Neuron (in vitro differentiated cells): Measurements from ENCODE around the gene INPP5D.
A peak's percentile ranks its signal among the peaks of the same experiment; 100 is the strongest.

Source experiments
- H2AFZ ChIP-seq: one replicate; pipeline ENCODE4 v1.6.1; 2013; ENCODE audit warnings: low read depth, mild to moderate bottlenecking, inconsistent platforms, low read length, moderate library complexity
- H3K27me3 ChIP-seq: one replicate; pipeline ENCODE4 v1.6.1; 2013; ENCODE audit warnings: low read length; ENCODE audit not compliant: insufficient read depth
- H3K36me3 ChIP-seq: one replicate; pipeline ENCODE4 v1.6.1; 2013; ENCODE audit warnings: low read length; ENCODE audit not compliant: insufficient read depth
- H3K4me1 ChIP-seq: one replicate; pipeline ENCODE4 v1.6.1; 2013; ENCODE audit warnings: low read length; ENCODE audit not compliant: insufficient read depth
- H3K4me3 ChIP-seq: 2 replicates; pipeline ENCODE4 v1.5.1; 2013; ENCODE audit warnings: mild to moderate bottlenecking, low read length, moderate library complexity
- H3K9me3 ChIP-seq: one replicate; pipeline ENCODE4 v1.6.1; 2013; ENCODE audit warnings: low read length

The INPP5D gene

DNA sequence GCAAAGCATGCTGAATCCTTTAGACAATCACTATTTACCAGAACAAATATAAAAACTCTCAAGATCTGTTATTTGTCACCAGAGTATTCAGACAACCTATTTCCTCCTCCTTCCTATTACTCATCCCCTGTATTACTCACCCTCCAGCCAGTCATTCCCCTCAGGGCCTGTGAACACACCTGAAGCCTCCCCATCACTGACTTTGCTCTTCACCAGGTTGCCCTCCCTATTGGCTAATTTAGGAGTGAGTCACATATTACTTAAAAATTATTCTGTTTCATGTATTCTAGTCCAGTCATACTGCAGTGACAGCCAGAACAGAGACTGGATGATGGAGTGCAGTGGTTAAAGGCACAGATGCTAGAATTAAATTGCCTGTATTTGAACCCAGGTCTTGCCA is 187.6 kb downstream of the INPP5D start:
- no peak overlapping the region for H3K4me3 ChIP-seq
- peaks cover 5% of the 10 kb centered on the region for H3K9me3 ChIP-seq
- no peaks in the 10 kb centered on the region for H3K36me3 ChIP-seq
- H3K4me1 ChIP-seq = peaks cover 6% of the 10 kb centered on the region
- peaks cover 4% of the 10 kb centered on the region for H3K27me3 ChIP-seq
- no peak overlapping the region for H2AFZ ChIP-seq

DNA sequence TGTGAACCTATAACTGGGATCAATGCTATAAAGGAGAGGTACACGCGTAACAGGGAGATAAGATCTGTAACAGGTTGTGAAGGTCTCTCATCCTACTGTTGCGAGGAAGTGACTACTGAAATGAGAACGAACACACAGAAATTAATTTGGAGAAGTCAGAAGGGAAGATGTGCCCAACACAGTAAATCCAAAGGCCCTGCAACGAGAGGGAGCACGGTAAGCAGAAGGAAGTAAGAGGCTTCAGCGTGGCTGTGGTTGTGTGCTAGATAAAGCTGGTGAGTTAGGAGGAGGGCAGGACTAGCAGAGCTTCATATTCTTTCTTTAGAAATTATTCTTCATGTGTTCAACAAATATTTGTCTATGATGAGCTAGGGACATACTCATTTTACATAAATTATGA is 188.9 kb downstream of the INPP5D start:
- no peak overlapping the region for H2AFZ ChIP-seq
- H3K27me3 ChIP-seq = no peaks in the 10 kb centered on the region
- H3K9me3 ChIP-seq = peaks cover 5% of the 10 kb centered on the region
- H3K4me1 ChIP-seq = peaks cover 9% of the 10 kb centered on the region
- H3K4me3 ChIP-seq = no peak overlapping the region
- no peaks in the 10 kb centered on the region for H3K36me3 ChIP-seq

DNA sequence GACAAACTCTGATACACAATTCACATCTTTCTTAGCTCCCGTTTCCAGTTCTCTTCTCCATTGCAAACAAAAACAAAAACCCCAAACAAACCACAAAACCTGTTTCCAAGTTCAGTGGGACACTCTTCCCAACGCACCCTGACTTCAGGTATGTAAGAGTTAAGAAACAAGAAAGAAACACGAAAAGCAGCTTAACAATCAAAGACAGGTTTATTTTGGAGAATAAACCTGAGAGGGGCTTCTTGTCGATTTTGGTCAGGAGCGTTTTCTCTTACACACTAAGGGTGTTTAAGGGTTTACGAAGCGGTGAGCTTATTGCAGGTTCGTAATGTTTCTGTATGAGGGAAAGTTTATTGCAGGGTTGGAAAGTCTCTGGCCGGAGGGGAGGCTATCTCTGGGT is 190.4 kb downstream of the INPP5D start:
- H3K27me3 ChIP-seq = no peaks in the 10 kb centered on the region
- peaks cover 9% of the 10 kb centered on the region for H3K4me1 ChIP-seq
- H2AFZ ChIP-seq = peak overlapping the region; percentile 83
- H3K36me3 ChIP-seq = peaks cover under 1% of the 10 kb centered on the region
- H3K4me3 ChIP-seq = no peak overlapping the region
- H3K9me3 ChIP-seq = peaks cover 5% of the 10 kb centered on the region

DNA sequence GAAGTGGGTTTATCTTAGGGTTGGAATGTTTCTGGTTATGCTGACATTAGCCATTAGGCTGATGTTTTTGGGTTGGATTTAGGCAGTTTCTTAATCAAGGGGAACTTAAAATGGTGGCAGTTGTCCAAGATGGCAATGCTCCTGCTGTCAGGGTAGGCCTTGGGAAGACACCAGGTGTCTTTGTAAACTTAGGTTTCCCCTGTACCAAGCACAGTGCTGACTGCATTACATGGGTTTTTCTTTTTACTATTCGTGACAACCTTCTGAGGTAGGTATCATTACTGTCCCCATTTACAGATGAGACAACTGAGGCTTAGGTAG is 190.8 kb downstream of the INPP5D start:
- Histone ChIP-seq H2AFZ (peak overlapping the region; percentile 83), H3K9me3 (peaks cover 5% of the 10 kb centered on the region), H3K27me3 (no peaks in the 10 kb centered on the region), H3K36me3 (peaks cover 5% of the 10 kb centered on the region), H3K4me3 (peak overlapping the region; percentile 100), H3K4me1 (peaks cover 9% of the 10 kb centered on the region)

DNA sequence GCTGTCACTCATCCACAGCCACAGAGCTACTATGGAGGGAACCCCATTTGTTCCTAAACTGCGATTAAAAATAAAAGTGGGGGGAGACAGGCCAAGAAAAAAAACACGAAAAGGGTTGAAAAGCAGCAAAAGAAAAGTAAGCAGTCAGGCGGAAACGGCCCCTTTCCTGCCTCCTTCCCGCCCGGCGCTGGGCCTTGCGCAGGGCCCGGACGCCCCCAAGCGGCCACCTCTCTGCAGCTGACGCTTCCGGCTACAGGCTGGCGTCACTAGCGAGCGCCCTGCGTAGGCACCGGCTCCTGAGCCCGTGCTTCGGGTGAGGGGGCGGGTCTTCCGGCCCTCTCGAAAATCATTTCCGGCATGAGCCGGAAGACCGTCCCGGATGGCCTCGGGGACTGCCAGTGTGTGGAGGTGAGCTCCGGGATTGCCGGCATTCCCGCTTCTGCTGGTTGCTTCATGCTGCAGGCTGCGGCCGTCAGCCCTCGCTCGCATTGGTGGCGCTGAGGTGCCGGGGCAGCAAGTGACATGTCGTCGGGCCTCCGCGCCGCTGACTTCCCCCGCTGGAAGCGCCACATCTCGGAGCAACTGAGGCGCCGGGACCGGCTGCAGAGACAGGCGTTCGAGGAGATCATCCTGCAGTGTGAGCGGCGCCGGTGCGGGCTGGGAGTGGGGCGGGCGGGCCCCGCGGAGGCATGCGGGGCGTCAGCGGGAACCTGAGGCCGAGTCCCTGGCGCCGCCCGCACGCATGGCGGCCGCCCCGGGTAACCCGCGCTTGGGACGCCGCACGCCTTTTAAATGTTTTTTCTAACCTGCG is 191.4 kb downstream of the INPP5D start, which contains the start of gene ATG16L1:
TSS of gene ATG16L1 (plus strand) at position 368 of the 811 bp plus-strand sequence. CDS start at position 523, 155 bp downstream.
- H3K27me3 ChIP-seq = no peaks in the 10 kb centered on the region
- H2AFZ ChIP-seq = peak within 1 kb of the TSS; percentile 88
- H3K9me3 ChIP-seq = peaks cover 5% of the 10 kb centered on the region
- peak within 1 kb of the TSS; percentile 100 for H3K4me3 ChIP-seq
- peaks cover 9% of the 10 kb centered on the region for H3K4me1 ChIP-seq
- H3K36me3 ChIP-seq = peaks cover 10% of the 10 kb centered on the region

DNA sequence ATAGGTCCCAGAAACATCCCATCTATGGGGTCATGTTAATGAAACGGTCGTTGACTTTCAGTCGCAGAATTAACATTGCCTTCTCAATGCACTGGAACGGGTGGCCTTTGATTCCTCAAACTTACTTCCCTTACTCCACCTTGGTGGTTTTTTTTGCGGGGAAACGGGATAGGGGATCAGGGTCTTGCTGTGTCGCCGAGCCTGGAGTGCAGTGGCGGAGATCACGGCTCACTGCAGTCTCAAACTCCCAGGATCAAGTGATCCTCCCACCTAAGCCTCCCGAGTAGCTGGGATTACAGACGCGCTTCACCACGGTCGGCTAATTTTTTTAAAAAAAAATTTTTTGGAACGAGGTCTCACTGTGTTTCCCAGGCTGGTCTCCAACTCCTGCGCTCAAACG is 192.1 kb downstream of the INPP5D start:
- H3K4me1 ChIP-seq = peaks cover 9% of the 10 kb centered on the region
- peaks cover 5% of the 10 kb centered on the region for H3K9me3 ChIP-seq
- peaks cover 13% of the 10 kb centered on the region for H3K36me3 ChIP-seq
- H3K4me3 ChIP-seq = peak overlapping the region; percentile 100
- no peaks in the 10 kb centered on the region for H3K27me3 ChIP-seq
- H2AFZ ChIP-seq = peak overlapping the region; percentile 88

GRCh38 chr2:233255151-233255550 is 195.0 kb downstream of the INPP5D start:
- H3K9me3 ChIP-seq = peaks cover 3% of the 10 kb centered on the region
- H3K36me3 ChIP-seq = peaks cover 33% of the 10 kb centered on the region
- H3K4me3 ChIP-seq = no peak overlapping the region
- H3K4me1 ChIP-seq = peaks cover 9% of the 10 kb centered on the region
- no peak overlapping the region for H2AFZ ChIP-seq
- H3K27me3 ChIP-seq = no peaks in the 10 kb centered on the region

DNA sequence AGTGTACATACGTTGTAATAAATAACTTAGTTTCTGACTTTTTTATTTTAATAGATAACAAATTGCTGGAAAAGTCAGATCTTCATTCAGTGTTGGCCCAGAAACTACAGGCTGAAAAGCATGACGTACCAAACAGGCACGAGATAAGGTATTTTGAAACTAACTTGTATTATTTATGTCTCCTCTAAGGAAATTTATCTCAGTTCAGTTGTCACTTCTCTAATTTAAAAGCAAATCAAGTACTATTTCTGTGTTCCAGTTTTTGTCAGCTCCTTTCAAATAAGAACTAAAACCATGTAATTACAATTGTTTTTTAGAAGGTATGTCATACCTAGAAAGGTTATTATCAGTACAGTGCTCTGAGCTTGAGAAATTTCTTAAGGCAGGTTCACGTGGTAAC is 195.9 kb downstream of the INPP5D start:
- no peaks in the 10 kb centered on the region for H3K9me3 ChIP-seq
- H3K27me3 ChIP-seq = no peaks in the 10 kb centered on the region
- H3K4me1 ChIP-seq = peaks cover 9% of the 10 kb centered on the region
- H3K4me3 ChIP-seq = no peak overlapping the region
- peaks cover 39% of the 10 kb centered on the region for H3K36me3 ChIP-seq
- H2AFZ ChIP-seq = no peak overlapping the region
